22Rv1 (cell line): ENCODE data around the gene TEX19.

Experiments
- ZFX ChIP-seq: fragments of 450-650 bp; IDR thresholded peaks from 2 replicates; pipeline ENCODE4 v1.6.1; 2017; ENCODE audit warnings: antibody characterized with exemption, borderline replicate concordance
- TF ChIP-seq, protein P1 (sequence below): fragments of 450-650 bp; IDR thresholded peaks from 2 replicates; pipeline ENCODE4 v1.5.1; 2017; ENCODE audit warnings: mild to moderate bottlenecking

DNA sequence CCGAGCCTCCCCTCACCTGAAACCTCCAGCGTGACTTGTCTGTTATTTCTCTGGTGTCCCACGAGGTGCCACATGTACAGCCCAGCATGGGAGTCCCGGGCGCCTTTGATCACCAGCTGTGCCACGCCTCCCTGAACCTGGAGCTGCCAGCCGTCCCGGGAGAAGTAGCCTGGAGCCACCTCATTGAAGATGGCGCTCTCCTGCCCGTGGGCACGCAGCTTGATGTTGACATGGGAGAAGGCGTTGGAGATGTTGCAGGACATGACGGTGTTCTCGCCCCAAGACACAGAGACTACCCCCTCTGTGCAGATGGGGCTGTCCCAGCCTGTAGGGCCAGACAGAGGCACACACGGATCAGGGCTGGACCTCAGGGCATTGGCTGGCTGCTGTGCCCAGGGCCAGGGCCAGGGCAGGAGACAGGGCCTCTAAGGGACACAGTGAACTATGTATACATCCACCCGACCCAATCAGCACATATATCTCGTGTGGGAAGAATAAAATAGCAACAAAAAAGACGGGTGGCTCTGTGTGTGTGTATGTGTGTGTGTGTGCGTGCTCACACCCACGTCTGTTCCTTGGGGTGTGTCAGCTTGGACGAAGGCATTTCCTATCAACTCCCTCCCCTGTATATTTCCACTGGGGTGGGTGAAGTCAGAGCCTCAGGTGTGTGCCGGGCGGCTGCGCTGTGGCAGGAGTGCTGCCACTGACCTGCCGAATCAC lies 34.3 kb upstream of the TEX19 start:
- TF ChIP-seq, protein P1, sequence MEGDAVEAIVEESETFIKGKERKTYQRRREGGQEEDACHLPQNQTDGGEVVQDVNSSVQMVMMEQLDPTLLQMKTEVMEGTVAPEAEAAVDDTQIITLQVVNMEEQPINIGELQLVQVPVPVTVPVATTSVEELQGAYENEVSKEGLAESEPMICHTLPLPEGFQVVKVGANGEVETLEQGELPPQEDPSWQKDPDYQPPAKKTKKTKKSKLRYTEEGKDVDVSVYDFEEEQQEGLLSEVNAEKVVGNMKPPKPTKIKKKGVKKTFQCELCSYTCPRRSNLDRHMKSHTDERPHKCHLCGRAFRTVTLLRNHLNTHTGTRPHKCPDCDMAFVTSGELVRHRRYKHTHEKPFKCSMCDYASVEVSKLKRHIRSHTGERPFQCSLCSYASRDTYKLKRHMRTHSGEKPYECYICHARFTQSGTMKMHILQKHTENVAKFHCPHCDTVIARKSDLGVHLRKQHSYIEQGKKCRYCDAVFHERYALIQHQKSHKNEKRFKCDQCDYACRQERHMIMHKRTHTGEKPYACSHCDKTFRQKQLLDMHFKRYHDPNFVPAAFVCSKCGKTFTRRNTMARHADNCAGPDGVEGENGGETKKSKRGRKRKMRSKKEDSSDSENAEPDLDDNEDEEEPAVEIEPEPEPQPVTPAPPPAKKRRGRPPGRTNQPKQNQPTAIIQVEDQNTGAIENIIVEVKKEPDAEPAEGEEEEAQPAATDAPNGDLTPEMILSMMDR, result no peak
- TF ChIP-seq ZFX, result no peak
